GM19023 (cell line): ENCODE data around the gene BHLHE23.

Source experiments
- ATAC-seq: cut with Tn5 transposase; IDR thresholded peaks from one replicate; pipeline ENCODE4 v1.9.1; 2021; ENCODE audit warnings: mild to moderate bottlenecking, moderate library complexity; ENCODE audit not compliant: unreplicated experiment

BHLHE23 gene

GRCh38 chr20:63006540-63007359, at the start of gene BHLHE23:
Gene BHLHE23, minus strand, starts transcription at chr20:63006964. Its CDS starts 190 bp downstream, at chr20:63006774.
- no peak for ATAC-seq

GRCh38 chr20:63055575-63056235, 48.9 kb upstream of the BHLHE23 start:
- ATAC-seq = no peak

- ATAC-seq = no peak
These were observed 48.0 kb upstream of the BHLHE23 start for GRCh38 chr20:63054681-63055240.

- ATAC-seq = no peak
These were observed 47.3 kb upstream of the BHLHE23 start for GRCh38 chr20:63054103-63054474.

GRCh38 chr20:63053432-63054102, 46.8 kb upstream of the BHLHE23 start:
- no peak for ATAC-seq

DNA sequence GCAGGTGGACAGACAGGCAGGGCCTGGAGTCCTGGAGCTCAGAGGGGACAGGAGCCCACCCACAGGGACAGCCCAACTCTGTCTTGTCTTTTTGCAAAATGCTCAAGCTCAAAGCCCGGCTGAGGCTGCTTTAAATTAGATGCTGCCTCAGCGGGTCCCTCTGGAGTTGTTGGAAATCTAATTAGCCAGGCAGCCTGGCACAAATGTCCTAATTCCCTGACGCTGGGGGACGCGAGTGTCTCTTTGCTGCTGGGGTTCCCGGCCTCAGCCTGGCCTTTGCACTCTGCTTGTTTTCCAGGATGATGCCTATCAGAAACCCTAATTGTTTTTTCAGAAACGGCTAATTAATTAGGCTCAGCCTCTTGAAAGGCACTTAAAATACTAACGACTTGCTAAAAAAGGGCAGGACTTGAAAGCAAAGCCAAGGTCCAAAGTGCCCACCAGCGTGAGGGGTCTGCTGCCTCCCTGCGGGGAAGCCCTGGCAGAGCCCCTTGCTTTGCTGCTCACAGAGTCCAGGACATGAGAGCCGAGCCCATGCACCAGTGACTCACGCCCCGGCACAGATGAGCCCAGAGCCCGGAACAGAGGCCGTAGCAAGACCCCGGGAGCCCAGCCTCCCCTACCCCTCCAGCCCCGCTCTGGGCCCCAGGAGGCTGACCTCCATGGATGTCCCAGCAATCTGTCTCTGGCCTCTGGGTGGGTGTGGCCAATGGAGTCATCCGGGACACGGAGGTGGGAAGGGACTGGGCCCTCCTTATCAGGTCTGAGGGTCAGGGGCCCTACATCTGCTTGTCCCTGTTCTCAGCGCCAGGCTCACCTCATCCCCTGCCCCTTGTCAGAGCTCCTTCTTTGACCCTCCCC, 46.0 kb upstream of the BHLHE23 start:
- no peak for ATAC-seq

GRCh38 chr20:63051911-63052310, 45.1 kb upstream of the BHLHE23 start:
- no peak for ATAC-seq

GRCh38 chr20:63051186-63051860, 44.6 kb upstream of the BHLHE23 start:
- no peak for ATAC-seq

GRCh38 chr20:63050406-63050805, 43.6 kb upstream of the BHLHE23 start:
- ATAC-seq = no peak

GRCh38 chr20:63049561-63050221, 42.9 kb upstream of the BHLHE23 start:
- no peak for ATAC-seq

GRCh38 chr20:63049191-63049518, 42.4 kb upstream of the BHLHE23 start:
- ATAC-seq = no peak

DNA sequence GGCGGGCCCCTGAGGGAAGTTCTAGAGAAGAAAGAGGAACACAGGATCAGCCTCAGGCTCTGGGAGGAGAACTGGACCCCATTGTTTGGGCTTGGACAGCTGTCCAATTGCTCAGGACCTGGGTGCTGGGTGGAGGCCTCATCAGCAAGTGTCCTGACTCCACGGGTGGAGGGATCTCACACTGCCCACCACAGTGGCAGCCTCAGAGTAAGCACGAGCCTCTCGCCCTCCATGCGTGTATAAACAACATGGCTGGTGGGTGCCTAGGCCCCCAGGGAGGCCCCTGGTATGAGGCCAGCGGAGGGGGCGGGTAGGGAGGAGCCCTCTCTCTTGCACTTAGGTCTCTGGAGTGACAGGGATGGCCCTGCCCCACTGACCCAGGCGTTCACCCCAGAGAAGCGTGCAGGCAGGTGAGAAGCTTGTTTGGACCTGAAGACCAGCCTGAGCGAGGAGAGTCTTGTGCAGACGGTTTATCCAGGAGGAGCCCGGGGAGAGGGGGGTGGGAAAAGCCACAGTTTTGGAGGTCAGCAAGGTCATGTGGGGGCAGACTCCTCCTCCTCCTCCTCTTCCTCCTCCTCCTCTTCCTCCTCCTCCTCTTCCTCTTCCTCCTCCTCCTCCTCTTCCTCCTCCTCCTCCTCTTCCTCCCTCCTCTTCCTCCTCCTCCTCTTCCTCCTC, 41.9 kb upstream of the BHLHE23 start:
- no peak for ATAC-seq

DNA sequence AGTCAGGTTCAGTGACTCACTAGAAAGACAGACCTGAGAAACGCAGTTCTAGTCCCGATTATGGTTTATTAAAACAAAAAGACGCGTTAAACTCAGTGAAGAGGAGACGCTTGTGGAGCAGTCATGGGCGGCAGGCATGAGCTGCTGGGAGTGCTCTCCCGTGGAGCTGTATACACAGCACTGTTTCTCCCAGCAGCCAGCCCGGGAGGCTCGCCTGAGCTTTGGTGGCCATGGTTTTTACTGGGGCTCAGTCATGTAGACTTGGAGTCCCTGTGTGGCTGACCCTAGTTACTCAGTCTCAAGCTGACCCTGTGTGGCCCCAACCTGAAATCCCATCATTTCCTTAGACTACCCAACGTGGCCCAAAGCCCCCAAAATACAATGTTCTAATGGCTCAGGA, 41.2 kb upstream of the BHLHE23 start:
- no peak for ATAC-seq

DNA sequence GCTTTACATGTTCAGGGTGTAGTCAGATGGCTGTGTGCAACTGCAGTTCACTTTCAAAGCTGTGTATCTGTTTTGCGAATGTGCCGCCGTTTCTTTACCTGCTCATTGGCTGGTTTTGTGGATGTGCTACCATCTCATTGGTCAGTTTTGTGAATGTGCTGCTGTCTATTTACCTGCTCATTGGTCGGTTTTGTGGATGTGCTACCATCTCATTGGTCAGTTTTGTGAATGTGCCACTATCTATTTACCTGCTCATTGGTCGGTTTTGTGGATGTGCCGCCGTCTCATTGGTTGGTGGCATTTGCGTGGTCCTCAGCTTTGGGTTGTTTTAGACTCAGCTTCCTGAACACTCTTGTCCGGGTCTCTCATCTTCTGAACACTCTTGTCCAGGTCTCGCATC, 40.5 kb upstream of the BHLHE23 start:
- ATAC-seq = no peak

DNA sequence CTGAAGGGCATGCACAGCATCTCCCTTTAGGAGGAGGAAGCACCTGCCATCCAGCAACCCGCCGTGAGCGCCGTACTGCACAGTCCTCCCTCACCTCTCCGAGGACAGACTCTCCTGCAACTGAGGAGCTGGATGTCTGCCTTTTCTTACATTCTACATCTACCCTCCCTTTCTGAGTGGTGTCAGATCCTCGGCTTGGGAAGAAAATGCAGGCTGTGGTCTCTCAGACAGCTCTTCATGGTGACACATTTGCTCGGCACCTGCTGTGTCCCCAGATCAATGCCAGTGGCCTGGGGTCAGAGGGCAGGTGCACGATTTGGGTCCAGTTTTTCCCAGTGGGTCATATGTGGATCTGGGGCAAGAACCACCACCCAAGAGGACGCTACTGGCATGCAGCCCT, 40.1 kb upstream of the BHLHE23 start:
- no peak for ATAC-seq

DNA sequence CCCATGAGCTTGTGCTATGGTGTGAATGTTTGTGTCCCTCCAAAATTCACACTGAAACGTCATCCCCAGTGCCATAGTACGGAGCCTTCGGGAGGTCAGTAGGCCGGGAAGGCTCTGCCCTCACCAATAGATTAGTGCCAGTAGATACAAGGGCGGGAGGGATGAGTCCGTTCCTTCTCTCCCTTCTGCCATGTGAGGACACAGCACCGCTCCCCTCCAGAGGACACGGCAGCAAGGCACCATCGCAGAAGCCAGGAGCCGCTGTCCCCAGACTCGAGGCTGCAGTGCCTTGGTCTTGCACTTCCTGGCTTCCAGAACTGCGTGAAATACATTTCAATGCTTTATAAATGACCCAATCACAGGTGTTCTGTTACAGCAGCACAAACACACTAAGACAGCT, 39.2 kb upstream of the BHLHE23 start:
- no peak for ATAC-seq

DNA sequence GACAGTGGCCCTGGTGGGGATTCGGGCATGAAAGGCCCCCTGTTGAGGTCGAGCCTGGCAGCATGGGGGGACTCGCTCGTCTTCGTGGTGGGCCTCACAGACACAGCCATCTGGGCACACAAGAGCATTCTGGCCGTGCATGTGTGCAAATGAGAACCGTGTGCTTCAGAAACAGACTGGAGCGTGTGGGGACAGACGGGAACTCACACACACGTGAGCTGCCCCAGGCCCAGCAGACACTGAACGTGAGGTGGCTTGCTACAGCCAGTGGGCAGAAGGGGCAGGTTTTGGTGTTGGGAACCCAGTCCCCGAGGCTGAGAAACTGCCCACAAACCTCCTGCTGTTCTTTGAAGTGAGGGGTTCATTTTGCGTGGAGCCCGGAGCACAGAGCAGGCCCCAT, 38.6 kb upstream of the BHLHE23 start:
- ATAC-seq = no peak

DNA sequence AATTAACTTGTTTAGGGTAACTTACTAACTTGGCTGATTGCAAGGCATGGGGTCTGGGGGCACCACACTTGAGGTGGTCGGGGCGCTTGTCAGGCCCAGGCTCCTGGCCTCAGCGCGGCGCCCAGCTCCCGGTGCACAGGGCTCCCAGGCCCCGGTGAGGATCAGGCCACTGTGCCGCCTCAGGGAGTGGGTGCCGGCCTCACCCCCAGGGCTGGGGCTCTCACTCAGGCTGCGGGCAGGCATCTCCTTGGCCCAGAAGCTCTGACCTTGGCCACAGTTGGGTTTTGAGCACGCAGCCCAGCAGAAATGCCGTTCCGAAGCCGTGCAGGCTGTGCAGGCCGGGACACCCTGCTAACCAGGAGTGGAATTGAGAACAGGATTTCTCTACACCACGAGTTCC, 37.8 kb upstream of the BHLHE23 start:
- ATAC-seq = no peak

- ATAC-seq = no peak
These were observed 37.4 kb upstream of the BHLHE23 start for GRCh38 chr20:63044204-63044600.
